CD14-positive monocyte (primary cell): ENCODE data around the gene KIAA1614. TPM values are rescaled to one million over a fixed set of nuclear protein-coding genes. Genes with fewer than 3 reads are reported as not detected.

Source experiments
- DNase-seq, 3 donors: peaks; one replicate each; pipeline ENCODE4 v3.0.0-alpha.2; 2011 to 2022
- H2AFZ ChIP-seq: 2 replicates; pipeline ENCODE4 v1.6.0; 2012; ENCODE audit warnings: mild to moderate bottlenecking, low read depth, low read length, inconsistent platforms; ENCODE audit not compliant: insufficient read depth, poor library complexity, severe bottlenecking
- H3K27ac ChIP-seq, 2 donors: 1 replicate in 1 of 2; 2 replicates in 1 of 2; pipeline ENCODE4 v1.5.1; 2012 to 2013; ENCODE audit warnings: low read length in 2 of 2, control low read depth in 1 of 2, inconsistent platforms in 1 of 2, low read depth in 1 of 2, mild to moderate bottlenecking in 1 of 2
- H3K27me3 ChIP-seq, 2 donors: one replicate each; pipeline versions ENCODE4 v1.6.0 to v1.6.1; 2011 to 2013; ENCODE audit warnings: low read length in 2 of 2; ENCODE audit not compliant: control insufficient read depth in 2 of 2, insufficient read depth in 2 of 2
- H3K36me3 ChIP-seq, 2 donors: replicated peaks in 1 of 2; 1 replicate in 1 of 2; 2 replicates in 1 of 2; pipeline versions ENCODE4 v1.5.1 to v1.6.1; 2012 to 2013; ENCODE audit warnings: low read length in 2 of 2, control low read depth in 1 of 2, inconsistent platforms in 1 of 2, mild to moderate bottlenecking in 1 of 2; ENCODE audit not compliant: insufficient read depth in 2 of 2, control insufficient read depth in 1 of 2
- H3K4me1 ChIP-seq, 2 donors: 1 replicate in 1 of 2; 2 replicates in 1 of 2; pipeline versions ENCODE4 v1.5.1 to v1.6.1; 2012 to 2013; ENCODE audit warnings: low read length in 2 of 2, control low read depth in 1 of 2, inconsistent platforms in 1 of 2, mild to moderate bottlenecking in 1 of 2, moderate library complexity in 1 of 2; ENCODE audit not compliant: insufficient read depth in 2 of 2, control insufficient read depth in 1 of 2
- H3K4me2 ChIP-seq: replicated peaks from 2 replicates; pipeline ENCODE3; 2012; ENCODE audit warnings: low read length, moderate library complexity, mild to moderate bottlenecking; ENCODE audit not compliant: poor library complexity, severe bottlenecking; ENCODE audit errors: extremely low read depth
- H3K4me3 ChIP-seq, 3 experiments: fragments of 200-600 bp in 1 of 3; sonication (generic) in 1 of 3; replicated peaks in 1 of 3; 1 replicate in 2 of 3; 2 replicates in 1 of 3; pipeline ENCODE4 v1.5.1; 2011 to 2013; ENCODE audit warnings: low read length in 3 of 3, mild to moderate bottlenecking in 3 of 3, control low read depth in 2 of 3, low read depth in 2 of 3, inconsistent platforms in 1 of 3, moderate library complexity in 1 of 3
- H3K79me2 ChIP-seq: 2 replicates; pipeline ENCODE4 v1.6.0; 2012; ENCODE audit warnings: mild to moderate bottlenecking, control low read depth, inconsistent platforms, low read length, moderate library complexity; ENCODE audit not compliant: insufficient read depth
- H3K9ac ChIP-seq: 2 replicates; pipeline ENCODE4 v1.6.0; 2017; ENCODE audit warnings: low read length, mild to moderate bottlenecking; ENCODE audit not compliant: insufficient read depth, poor library complexity, severe bottlenecking
- H3K9me3 ChIP-seq, 2 donors: replicated peaks in 1 of 2; 1 replicate in 1 of 2; 2 replicates in 1 of 2; pipeline versions ENCODE4 v1.5.1 to v1.6.1; 2012 to 2013; ENCODE audit warnings: low read length in 2 of 2, control low read depth in 1 of 2; ENCODE audit not compliant: control insufficient read depth in 1 of 2, insufficient read depth in 1 of 2
- H4K20me1 ChIP-seq: 2 replicates; pipeline ENCODE4 v1.6.0; 2012; ENCODE audit warnings: mild to moderate bottlenecking, low read length, control low read depth, moderate library complexity; ENCODE audit not compliant: insufficient read depth
- H3K27ac Mint-ChIP-seq, 7 donors: one replicate each; pipeline ENCODE4 v1.8.0; 2020; ENCODE audit warnings: mild to moderate bottlenecking in 7 of 7, mixed read lengths in 7 of 7, moderate library complexity in 6 of 7, inconsistent platforms in 2 of 7
- H3K27me3 Mint-ChIP-seq, 3 donors: one replicate each; pipeline ENCODE4 v1.8.0; 2021 to 2022; ENCODE audit warnings: low read depth in 3 of 3, mild to moderate bottlenecking in 3 of 3, mixed read lengths in 3 of 3, moderate library complexity in 3 of 3, inconsistent platforms in 1 of 3
- H3K36me3 Mint-ChIP-seq, 2 donors: one replicate each; pipeline ENCODE4 v1.8.0; 2020; ENCODE audit warnings: mixed read lengths in 2 of 2, inconsistent platforms in 1 of 2, mild to moderate bottlenecking in 1 of 2
- H3K4me1 Mint-ChIP-seq: one replicate; pipeline ENCODE4 v1.8.0; 2020; ENCODE audit warnings: mild to moderate bottlenecking, mixed read lengths
- H3K4me3 Mint-ChIP-seq, 2 donors: one replicate each; pipeline ENCODE4 v1.8.0; 2020; ENCODE audit warnings: mild to moderate bottlenecking in 2 of 2, mixed read lengths in 2 of 2, moderate library complexity in 1 of 2
- H3K9me3 Mint-ChIP-seq, 7 donors: one replicate each; pipeline ENCODE4 v1.8.0; 2020 to 2022; ENCODE audit warnings: mixed read lengths in 7 of 7, mild to moderate bottlenecking in 6 of 7, moderate library complexity in 6 of 7, inconsistent platforms in 2 of 7
- WGBS: methylation state at CpG from one replicate; pipeline ENCODE4 v1.1.5; 2013; ENCODE audit warnings: missing lambda C conversion rate; ENCODE audit not compliant: insufficient coverage; 5-methylcytosine and 5-hydroxymethylcytosine counted together
- intact Hi-C, 2 donors: fragments of 100-400 bp; cut with micrococcal nuclease; formaldehyde crosslinking; loops; one replicate each; pipeline versions ENCODE4 v1.15.0 to v1.15.1; 2023
- polyA plus RNA-seq, 3 donors: library from polyadenylated mRNA; depleted of rRNA in 1 of 3; unstranded in 2 of 3; stranded (reverse) in 1 of 3; fragments of 300-500 nt in 2 of 3; fragments of >200 nt in 1 of 3; fragmentation: Illumina TruSeq in 2 of 3; gene quantifications; 1 replicate in 2 of 3; 2 replicates in 1 of 3; pipeline ENCODE4 v1.2.3, GENCODE V29; 2012 to 2021
- TF ChIP-seq, protein P1 (sequence below): fragments of 200-600 bp; IDR thresholded peaks from one replicate; pipeline ENCODE4 v1.8.0; 2022; ENCODE audit warnings: antibody characterized with exemption, mild to moderate bottlenecking

Gene KIAA1614
- polyA plus RNA-seq, 3 donors, result 0.08 TPM; not detected in 2

DNA sequence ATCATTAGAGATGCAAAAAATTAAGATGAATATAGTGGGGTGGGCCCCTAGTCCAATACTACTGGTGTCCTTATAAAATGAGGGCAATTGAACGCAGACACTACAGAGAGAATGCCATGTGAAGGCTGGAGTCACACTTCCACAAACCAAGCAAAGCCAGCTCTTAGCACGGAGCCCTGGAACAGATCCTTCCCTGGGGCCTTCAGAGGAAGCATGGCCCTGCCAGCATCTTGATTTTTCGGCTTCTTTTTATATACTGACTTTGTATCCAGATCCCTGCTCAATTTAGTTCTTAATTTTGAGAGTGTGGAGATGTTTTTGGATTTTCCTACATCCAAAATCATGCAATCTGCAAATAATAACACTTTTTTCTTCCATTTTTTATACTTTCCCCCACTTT is 10.2 kb upstream of the KIAA1614 start:
- H3K36me3 Mint-ChIP-seq, result no peaks in the 10 kb centered on the region
- no peaks in the 10 kb centered on the region for H3K36me3 ChIP-seq
- no peaks in the 10 kb centered on the region for H3K79me2 ChIP-seq
- no peak overlapping the region for H3K27ac ChIP-seq
- H3K9me3 Mint-ChIP-seq, result peaks cover 2 to 17% (median 6%) of the 10 kb centered on the region in 7 donors
- no peak overlapping the region for H3K9ac ChIP-seq
- no peaks in the 10 kb centered on the region for H3K4me1 Mint-ChIP-seq
- H3K27ac Mint-ChIP-seq, result no peak overlapping the region
- peaks cover 0 to 8% (median 4%) of the 10 kb centered on the region in 3 donors for H3K27me3 Mint-ChIP-seq
- TF ChIP-seq, protein P1, sequence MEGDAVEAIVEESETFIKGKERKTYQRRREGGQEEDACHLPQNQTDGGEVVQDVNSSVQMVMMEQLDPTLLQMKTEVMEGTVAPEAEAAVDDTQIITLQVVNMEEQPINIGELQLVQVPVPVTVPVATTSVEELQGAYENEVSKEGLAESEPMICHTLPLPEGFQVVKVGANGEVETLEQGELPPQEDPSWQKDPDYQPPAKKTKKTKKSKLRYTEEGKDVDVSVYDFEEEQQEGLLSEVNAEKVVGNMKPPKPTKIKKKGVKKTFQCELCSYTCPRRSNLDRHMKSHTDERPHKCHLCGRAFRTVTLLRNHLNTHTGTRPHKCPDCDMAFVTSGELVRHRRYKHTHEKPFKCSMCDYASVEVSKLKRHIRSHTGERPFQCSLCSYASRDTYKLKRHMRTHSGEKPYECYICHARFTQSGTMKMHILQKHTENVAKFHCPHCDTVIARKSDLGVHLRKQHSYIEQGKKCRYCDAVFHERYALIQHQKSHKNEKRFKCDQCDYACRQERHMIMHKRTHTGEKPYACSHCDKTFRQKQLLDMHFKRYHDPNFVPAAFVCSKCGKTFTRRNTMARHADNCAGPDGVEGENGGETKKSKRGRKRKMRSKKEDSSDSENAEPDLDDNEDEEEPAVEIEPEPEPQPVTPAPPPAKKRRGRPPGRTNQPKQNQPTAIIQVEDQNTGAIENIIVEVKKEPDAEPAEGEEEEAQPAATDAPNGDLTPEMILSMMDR, result no peak
- no peaks in the 10 kb centered on the region for H3K9me3 ChIP-seq
- DNase-seq, result no peak
- no peak overlapping the region for H3K4me3 Mint-ChIP-seq
- no peak overlapping the region for H2AFZ ChIP-seq
- H3K4me1 ChIP-seq, result no peaks in the 10 kb centered on the region
- no peak overlapping the region for H3K4me2 ChIP-seq
- no peak overlapping the region for H3K4me3 ChIP-seq
- no peaks in the 10 kb centered on the region for H4K20me1 ChIP-seq
- no CpG with 5 or more reads among the region's 3 CpGs for WGBS
- intact Hi-C loops, result no loop called here
- no peaks in the 10 kb centered on the region for H3K27me3 ChIP-seq

DNA sequence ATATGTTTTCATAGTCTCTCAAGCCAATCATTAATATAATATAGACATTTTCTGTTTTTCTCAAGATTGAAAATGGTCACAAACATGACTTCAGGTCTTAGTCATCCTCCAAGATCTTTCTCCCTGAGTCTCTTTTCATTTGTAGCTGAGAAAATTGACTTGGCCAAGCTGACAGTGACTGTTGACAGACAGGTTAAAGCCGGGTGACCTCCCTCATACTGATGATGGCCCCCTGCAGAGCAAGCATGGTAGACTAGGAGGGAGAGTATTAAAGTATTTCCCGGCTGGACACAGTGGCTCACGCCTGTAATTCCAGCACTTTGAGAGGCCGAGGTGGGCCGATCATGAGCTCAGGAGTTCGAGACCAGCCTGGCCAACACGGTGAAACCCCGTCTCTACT is 6.8 kb upstream of the KIAA1614 start:
- Histone ChIP-seq H3K9me3 (no peaks in the 10 kb centered on the region), H2AFZ (no peak overlapping the region), H3K4me1 (no peaks in the 10 kb centered on the region), H3K27me3 (peaks cover 2 to 10% of the 10 kb centered on the region in 2 donors), H4K20me1 (no peaks in the 10 kb centered on the region), H3K9ac (no peak overlapping the region), H3K79me2 (no peaks in the 10 kb centered on the region), H3K4me3 (no peak overlapping the region), H3K4me2 (no peak overlapping the region), H3K36me3 (no peaks in the 10 kb centered on the region), H3K27ac (no peak overlapping the region)
- peaks cover 2 to 16% (median 6%) of the 10 kb centered on the region in 7 donors for H3K9me3 Mint-ChIP-seq
- intact Hi-C loops, result no loop called here
- no peaks in the 10 kb centered on the region for H3K4me1 Mint-ChIP-seq
- H3K27ac Mint-ChIP-seq, result no peak overlapping the region
- H3K36me3 Mint-ChIP-seq, result no peaks in the 10 kb centered on the region
- WGBS, result 93% methylated on average over 5 of the region's 8 CpGs
- H3K27me3 Mint-ChIP-seq, result peaks cover 9 to 14% (median 14%) of the 10 kb centered on the region in 3 donors
- TF ChIP-seq, protein P1, result no peak
- H3K4me3 Mint-ChIP-seq, result no peak overlapping the region
- DNase-seq, result no peak
